ENCODE measurements around the gene ZNF628.

DNA sequence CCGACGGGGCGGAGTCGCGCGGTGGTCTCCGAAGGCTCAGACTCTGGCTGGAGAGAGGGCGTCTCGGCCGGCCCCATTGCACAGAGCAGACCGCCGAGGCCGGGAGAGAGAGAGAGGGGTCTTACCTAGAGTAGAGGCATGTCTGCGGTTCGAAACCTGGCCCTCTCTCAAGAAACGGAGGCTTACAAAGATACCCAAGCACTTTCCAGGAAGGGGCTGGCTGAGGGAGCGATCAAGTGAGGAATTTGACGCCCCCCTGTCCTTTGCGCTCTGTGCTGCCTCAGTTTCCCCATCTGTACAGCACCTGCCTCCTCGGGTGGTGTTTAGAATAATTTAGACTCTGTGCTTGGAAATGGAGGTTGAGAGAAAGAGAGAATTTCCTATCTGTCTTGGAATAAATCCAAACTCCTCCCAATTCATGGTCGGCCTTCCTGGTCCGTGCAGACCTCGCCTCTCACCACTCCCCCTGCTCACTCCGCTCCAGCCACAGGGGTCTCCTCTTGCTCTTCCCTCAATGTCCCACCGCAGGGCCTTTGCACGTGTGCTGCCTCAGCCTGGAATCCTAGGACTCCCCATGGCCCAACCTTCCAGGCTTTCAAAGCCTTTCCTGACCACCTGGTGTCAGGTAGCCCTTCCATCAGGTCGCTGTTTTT lies 14.3 kb upstream of the ZNF628 start:
- TF ChIP-seq, protein P1, sequence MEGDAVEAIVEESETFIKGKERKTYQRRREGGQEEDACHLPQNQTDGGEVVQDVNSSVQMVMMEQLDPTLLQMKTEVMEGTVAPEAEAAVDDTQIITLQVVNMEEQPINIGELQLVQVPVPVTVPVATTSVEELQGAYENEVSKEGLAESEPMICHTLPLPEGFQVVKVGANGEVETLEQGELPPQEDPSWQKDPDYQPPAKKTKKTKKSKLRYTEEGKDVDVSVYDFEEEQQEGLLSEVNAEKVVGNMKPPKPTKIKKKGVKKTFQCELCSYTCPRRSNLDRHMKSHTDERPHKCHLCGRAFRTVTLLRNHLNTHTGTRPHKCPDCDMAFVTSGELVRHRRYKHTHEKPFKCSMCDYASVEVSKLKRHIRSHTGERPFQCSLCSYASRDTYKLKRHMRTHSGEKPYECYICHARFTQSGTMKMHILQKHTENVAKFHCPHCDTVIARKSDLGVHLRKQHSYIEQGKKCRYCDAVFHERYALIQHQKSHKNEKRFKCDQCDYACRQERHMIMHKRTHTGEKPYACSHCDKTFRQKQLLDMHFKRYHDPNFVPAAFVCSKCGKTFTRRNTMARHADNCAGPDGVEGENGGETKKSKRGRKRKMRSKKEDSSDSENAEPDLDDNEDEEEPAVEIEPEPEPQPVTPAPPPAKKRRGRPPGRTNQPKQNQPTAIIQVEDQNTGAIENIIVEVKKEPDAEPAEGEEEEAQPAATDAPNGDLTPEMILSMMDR (conservative IDR thresholded peaks at IDR 0.05; ENCODE audit: low read depth, low read length): no peak; the same call in 1 of the 2 replicates
- TF ChIP-seq POLR2A (IDR thresholded peaks at IDR 0.05; ENCODE audit: low read depth, low read length): no peak; the same call in 1 of the 2 replicates
- no peak for TF ChIP-seq MAZ (IDR thresholded peaks at IDR 0.05; ENCODE audit: borderline replicate concordance, low read depth, low read length)
- TF ChIP-seq NFE2L2 (IDR thresholded peaks at IDR 0.05; ENCODE audit: low read depth, low read length): no peak
- TF ChIP-seq SMC3 (IDR thresholded peaks at IDR 0.05; ENCODE audit: low read depth, low read length): no peak
- TF ChIP-seq CEBPB (IDR thresholded peaks at IDR 0.05; ENCODE audit: low read depth, low read length): no peak
- TF ChIP-seq RCOR1 (IDR thresholded peaks at IDR 0.05; ENCODE audit: insufficient replicate concordance, low read length): no peak
- no peak for TF ChIP-seq MXI1 (IDR thresholded peaks at IDR 0.05; ENCODE audit: borderline replicate concordance, low read depth, low read length)
